ENCODE data around the gene OR4D1. TPM values are rescaled to one million over a fixed set of nuclear protein-coding genes. Genes with fewer than 3 reads are reported as not detected.
"Not testable (repeated sequence)": the region's sequence is repeated elsewhere in the genome, so short reads cannot be mapped to it uniquely, and the experiment has no call there.

Gene OR4D1
- not detected in 2 replicates for total RNA-seq

GRCh38 chr17:58147930-58148434 lies at the start of gene OR4D1:
Gene OR4D1, plus strand, starts transcription at chr17:58148384. Its CDS starts 6,770 bp downstream, at chr17:58155154.
- H3K9me3 ChIP-seq (ENCODE audit: low read depth, low read length): no peaks in the 10 kb centered on the region
- no peaks in the 10 kb centered on the region for H3K79me2 ChIP-seq (ENCODE audit: insufficient read depth, low read length)
- H3K4me2 ChIP-seq (ENCODE audit: insufficient read depth, low read length): no peak within 1 kb of the TSS
- H2AFZ ChIP-seq (ENCODE audit: low read length): no peak within 1 kb of the TSS
- no peaks in the 10 kb centered on the region for H4K20me1 ChIP-seq (ENCODE audit: insufficient read depth, low read length)
- DNase-seq (ENCODE audit: insufficient read length, low spot score, missing footprints): no peak
- H3K4me3 ChIP-seq (ENCODE audit: insufficient read depth, low read length): no peak within 1 kb of the TSS
- H3K4me1 ChIP-seq (ENCODE audit: insufficient read depth, low read length): no peaks in the 10 kb centered on the region
- H3K27ac ChIP-seq (ENCODE audit: low read depth, low read length): no peak within 1 kb of the TSS
- TF ChIP-seq CTCF (IDR thresholded peaks at IDR 0.05; ENCODE audit: extremely low read depth, low read depth, low read length): no peak
- peaks cover 7% of the 10 kb centered on the region for H3K27me3 ChIP-seq (ENCODE audit: insufficient read depth, low read length)
- no peaks in the 10 kb centered on the region for H3K36me3 ChIP-seq (ENCODE audit: insufficient read depth, low read length)

- TF ChIP-seq CTCF (IDR thresholded peaks at IDR 0.05; ENCODE audit: extremely low read depth, low read depth, low read length): no peak
- Histone ChIP-seq H3K27me3 (ENCODE audit: insufficient read depth, low read length) (no peaks in the 10 kb centered on the region), H3K9me3 (ENCODE audit: low read depth, low read length) (no peaks in the 10 kb centered on the region)
Observed at GRCh38 chr17:58100506-58100905, 47.7 kb upstream of the OR4D1 start.

GRCh38 chr17:58101898-58102297 lies 46.3 kb upstream of the OR4D1 start:
- not testable (repeated sequence) for H3K27ac ChIP-seq (ENCODE audit: low read depth, low read length); H3K79me2 ChIP-seq (ENCODE audit: insufficient read depth, low read length); H3K4me2 ChIP-seq (ENCODE audit: insufficient read depth, low read length); H3K4me1 ChIP-seq (ENCODE audit: insufficient read depth, low read length); H3K36me3 ChIP-seq (ENCODE audit: insufficient read depth, low read length); DNase-seq (ENCODE audit: insufficient read length, low spot score, missing footprints); H2AFZ ChIP-seq (ENCODE audit: low read length); H3K27me3 ChIP-seq (ENCODE audit: insufficient read depth, low read length); H4K20me1 ChIP-seq (ENCODE audit: insufficient read depth, low read length); H3K4me3 ChIP-seq (ENCODE audit: insufficient read depth, low read length); H3K9me3 ChIP-seq (ENCODE audit: low read depth, low read length)

More at GRCh38 chr17:58100506-58100905, 47.7 kb upstream of the OR4D1 start:
- no peak for DNase-seq (ENCODE audit: insufficient read length, low spot score, missing footprints)
- Histone ChIP-seq H3K27ac (ENCODE audit: low read depth, low read length) (no peak overlapping the region), H3K4me2 (ENCODE audit: insufficient read depth, low read length) (no peak overlapping the region), H3K79me2 (ENCODE audit: insufficient read depth, low read length) (no peaks in the 10 kb centered on the region), H3K4me1 (ENCODE audit: insufficient read depth, low read length) (no peaks in the 10 kb centered on the region), H3K4me3 (ENCODE audit: insufficient read depth, low read length) (no peak overlapping the region), H3K36me3 (ENCODE audit: insufficient read depth, low read length) (no peaks in the 10 kb centered on the region), H4K20me1 (ENCODE audit: insufficient read depth, low read length) (no peaks in the 10 kb centered on the region), H2AFZ (ENCODE audit: low read length) (no peak overlapping the region)

- H3K27me3 ChIP-seq (ENCODE audit: insufficient read depth, low read length): no peaks in the 10 kb centered on the region
- H3K36me3 ChIP-seq (ENCODE audit: insufficient read depth, low read length): no peaks in the 10 kb centered on the region
- no peak for DNase-seq (ENCODE audit: insufficient read length, low spot score, missing footprints)
- no peak overlapping the region for H3K27ac ChIP-seq (ENCODE audit: low read depth, low read length)
- no peaks in the 10 kb centered on the region for H3K9me3 ChIP-seq (ENCODE audit: low read depth, low read length)
- H3K4me1 ChIP-seq (ENCODE audit: insufficient read depth, low read length): no peaks in the 10 kb centered on the region
- H4K20me1 ChIP-seq (ENCODE audit: insufficient read depth, low read length): no peaks in the 10 kb centered on the region
- no peak overlapping the region for H3K4me3 ChIP-seq (ENCODE audit: insufficient read depth, low read length)
- H2AFZ ChIP-seq (ENCODE audit: low read length): no peak overlapping the region
- H3K4me2 ChIP-seq (ENCODE audit: insufficient read depth, low read length): no peak overlapping the region
- no peak for TF ChIP-seq CTCF (IDR thresholded peaks at IDR 0.05; ENCODE audit: extremely low read depth, low read depth, low read length)
- no peaks in the 10 kb centered on the region for H3K79me2 ChIP-seq (ENCODE audit: insufficient read depth, low read length)
Observed at GRCh38 chr17:58105093-58105492, 43.1 kb upstream of the OR4D1 start.

Measured in osteoblast (primary cell).